Fibroblast of skin of left biceps (primary cell): ENCODE results near the gene ACKR2.
"Not testable (repeated sequence)": the region's sequence is repeated elsewhere in the genome, so short reads cannot be mapped to it uniquely, and the experiment has no call there.

ENCODE experiments used
- DNase-seq, 2 experiments: peaks; one replicate each; pipeline ENCODE4 v3.0.0-alpha.2; 2013; ENCODE audit warnings: low read depth in 2 of 2

Gene ACKR2

DNA sequence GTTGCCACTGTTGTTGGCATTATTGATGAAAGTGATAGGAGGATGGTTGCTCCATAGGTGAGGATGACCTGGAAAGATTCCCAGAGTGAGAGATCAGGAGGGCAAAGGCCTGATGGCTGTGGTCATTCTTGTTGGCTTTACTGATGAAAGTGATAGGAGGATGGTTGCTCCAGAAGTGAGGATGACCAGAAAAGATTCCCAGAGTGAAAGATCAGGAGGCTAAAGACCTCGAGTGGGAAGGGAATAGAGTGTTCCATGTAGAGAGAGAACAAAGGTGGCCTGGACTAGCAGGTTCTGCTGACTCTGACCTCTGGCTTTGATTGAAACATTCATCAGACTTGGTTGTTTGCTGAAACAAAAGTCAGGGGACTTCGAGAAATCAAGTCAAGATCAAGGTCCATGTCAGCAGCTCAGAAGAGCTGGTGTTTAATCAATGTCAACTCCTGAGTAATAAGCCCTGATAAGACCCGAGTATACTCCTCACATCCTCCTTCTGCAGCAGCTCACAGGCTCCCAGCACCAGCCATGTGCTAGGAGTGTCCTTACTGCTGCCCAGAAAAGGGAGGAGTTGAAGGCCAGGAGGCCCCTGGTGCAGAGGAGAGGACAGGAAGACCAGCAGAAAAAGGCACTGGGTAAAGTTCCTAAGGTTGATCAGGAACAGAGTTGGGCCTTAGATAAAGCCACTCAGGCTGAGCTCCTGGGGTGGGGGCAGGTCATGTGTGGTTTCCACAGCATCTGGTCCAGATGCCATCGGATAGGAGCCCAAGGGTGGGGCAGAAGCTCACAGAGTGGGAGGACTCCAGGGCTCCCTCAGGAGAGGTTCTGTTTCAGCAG, 46.5 kb downstream of the ACKR2 start:
- no peak for DNase-seq

DNA sequence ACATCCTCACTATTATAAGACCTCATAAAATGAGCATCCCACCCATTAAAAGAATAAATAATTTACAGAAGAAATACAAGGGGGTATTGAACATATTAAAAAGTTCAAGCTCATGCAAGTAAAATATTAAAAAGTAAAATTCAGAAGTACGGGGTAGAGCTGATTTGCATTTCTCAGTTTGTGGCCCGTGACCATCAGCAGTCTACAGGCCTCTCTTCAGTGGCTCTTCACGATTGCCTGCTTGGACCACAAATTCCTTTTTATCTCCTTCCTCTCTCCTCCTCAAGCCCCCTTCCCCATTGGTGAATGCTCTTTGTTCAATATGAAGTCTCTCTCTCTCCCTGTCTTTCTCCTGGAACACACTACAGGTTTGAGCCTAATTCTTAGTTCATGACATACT, 47.3 kb downstream of the ACKR2 start:
- DNase-seq: no peak

DNA sequence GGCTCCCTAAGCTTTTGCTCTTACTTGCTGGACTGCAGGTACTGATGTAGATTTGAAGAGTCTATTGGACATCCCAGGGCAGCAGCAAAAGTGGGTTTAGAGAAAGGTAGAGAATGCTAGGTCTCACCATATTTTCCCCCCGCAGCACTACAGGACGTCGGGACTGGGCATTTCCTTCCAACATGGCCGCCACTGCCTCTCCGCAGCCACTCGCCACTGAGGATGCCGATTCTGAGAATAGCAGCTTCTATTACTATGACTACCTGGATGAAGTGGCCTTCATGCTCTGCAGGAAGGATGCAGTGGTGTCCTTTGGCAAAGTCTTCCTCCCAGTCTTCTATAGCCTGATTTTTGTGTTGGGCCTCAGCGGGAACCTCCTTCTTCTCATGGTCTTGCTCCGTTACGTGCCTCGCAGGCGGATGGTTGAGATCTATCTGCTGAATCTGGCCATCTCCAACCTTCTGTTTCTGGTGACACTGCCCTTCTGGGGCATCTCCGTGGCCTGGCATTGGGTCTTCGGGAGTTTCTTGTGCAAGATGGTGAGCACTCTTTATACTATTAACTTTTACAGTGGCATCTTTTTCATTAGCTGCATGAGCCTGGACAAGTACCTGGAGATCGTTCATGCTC, 55.2 kb downstream of the ACKR2 start:
- no peak for DNase-seq

DNA sequence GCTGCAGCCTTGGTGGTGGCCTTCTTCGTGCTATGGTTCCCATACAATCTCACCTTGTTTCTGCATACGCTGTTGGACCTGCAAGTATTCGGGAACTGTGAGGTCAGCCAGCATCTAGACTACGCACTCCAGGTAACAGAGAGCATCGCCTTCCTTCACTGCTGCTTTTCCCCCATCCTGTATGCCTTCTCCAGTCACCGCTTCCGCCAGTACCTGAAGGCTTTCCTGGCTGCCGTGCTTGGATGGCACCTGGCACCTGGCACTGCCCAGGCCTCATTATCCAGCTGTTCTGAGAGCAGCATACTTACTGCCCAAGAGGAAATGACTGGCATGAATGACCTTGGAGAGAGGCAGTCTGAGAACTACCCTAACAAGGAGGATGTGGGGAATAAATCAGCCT, 56.0 kb downstream of the ACKR2 start:
- no peak for DNase-seq

DNA sequence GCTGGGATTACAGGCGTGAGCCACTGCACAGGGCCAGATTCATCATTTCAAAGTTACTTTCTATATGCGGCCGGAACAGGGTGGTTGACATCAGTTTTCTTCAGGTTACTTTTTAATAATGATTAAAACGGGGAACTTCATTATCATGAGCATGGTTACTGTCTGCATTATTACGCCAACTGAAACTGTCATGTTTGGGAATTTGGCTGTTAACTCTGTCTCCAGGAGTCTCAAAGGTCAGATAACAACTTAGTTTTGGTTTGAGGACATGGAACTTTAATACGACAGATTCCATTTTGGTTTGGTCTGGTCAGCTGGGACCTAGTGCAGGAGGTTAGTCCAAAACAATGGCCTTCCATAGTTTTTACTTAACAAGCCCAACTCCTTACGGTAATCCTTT, 57.9 kb downstream of the ACKR2 start:
- no peak for DNase-seq

DNA sequence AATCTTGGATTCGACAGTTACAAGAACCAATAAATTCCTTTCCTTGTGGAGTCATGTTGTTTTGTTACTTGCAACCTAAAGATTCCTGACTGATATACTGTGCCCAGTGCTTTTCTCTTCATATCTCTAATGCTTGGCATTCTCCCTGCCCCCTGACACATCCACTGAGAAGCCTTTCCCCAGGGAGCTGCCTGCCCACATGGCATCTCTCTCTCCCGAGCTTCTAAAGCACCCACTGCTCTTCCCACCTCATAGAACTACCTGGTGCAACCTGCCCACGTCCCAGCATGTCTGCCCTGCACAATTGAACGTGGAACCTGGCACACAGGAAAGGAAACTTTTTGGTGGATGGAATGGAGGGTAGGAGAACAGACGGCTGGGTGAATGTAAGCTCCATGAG, 59.6 kb downstream of the ACKR2 start:
- DNase-seq: no peak

DNA sequence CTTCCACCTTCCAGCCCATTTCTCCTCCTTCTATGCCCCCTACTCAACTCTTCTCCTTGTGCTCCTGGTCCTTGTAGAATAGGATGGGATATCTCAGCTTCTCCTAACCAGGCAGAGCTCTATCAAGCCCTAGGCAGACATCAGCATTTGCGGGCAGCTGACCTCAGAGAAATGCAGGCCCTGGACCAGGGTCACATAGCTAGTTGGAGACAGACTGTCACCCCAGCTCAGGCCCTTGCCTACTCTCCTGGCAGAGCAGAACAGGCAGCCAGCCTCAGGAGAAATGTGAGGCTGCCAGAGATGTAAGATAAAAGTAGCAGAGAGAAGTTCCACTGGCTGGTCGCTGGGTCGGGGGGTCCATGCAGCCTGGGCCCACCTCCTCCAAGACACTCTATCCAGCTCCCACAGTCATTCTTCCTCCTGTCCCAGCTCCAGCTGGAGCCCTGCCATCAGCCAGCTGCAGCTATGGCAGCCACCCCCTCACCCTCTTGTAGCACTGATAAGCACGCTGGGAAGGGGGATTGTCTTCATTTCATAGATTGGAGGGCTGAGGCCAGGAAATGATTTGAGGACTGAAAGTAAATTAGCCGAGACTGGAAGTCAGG, 62.4 kb downstream of the ACKR2 start:
- DNase-seq: no peak

DNA sequence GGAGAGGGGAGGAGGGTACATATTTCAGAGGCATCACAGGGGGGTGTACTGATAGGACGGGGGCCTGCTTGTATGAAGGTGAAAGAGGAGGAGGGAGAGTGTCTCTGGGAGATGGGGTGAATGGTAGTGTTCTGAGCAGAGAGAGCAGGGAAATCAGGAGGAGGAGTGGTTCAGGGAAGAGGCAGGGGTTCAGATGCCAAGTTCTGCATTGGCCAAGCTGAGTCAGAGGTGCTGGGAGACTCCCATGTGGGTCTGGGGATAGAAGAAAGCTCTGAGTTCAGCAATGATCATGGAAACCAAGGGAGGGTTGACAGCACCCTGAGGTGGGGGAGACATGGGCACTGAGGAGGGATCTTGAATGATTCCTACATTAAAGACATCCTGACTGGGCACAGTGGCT, 63.5 kb downstream of the ACKR2 start:
- no peak for DNase-seq

DNA sequence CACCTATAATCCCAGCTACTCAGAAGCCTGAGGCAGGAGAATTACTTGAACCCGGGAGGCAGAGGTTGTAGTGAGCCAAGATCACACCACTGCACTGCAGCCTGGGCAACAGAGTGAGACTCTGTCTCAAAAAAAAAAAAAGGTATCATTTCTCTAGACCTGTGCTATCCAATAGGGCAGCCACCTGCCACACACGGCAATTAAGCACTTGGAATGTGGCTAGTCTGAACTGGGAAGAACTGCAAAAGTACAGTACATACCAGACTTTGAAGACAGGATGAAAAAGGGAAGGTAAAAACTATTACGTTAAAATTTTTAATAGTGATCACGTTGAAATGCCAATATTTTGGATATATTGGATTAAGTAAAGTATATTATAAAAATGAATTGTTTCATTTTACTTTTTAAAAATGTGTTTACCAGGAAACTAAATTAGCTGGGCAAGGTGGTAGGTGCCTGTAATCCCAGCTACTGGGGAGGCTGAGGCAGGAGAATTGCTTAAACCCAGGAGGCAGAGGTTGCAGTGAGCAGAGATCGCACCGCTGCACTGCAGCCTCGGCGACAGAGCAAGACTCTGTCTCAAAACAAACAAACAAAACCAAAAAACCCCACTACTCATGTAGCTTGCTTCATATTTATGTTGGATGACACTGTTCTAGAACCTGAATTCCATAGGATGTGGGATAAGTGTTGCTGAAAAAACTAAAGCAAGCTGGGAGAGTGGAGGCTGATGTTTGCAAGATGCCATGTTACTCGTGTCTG, 64.2 kb downstream of the ACKR2 start:
- DNase-seq: no peak

DNA sequence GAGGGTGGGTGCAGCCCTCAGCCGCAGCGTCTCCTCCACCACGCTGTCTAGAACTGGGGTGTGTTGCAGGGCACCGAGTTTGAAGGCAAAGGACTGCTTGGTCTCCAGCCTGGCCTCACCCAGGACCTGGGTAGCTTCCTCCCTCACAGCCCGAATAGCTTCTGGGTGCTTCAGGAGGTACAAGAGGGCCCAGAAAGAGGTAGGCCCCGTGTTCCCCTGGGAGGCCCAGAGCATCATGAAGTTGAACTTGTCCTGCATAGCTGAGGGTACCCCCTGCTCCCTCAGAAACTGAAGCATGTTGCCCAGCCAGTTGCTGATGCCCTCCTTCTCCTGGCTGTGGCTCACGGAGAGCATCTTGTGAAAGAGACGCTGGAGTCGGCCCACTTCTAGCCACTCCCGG, 65.5 kb downstream of the ACKR2 start:
- DNase-seq: no peak

DNA sequence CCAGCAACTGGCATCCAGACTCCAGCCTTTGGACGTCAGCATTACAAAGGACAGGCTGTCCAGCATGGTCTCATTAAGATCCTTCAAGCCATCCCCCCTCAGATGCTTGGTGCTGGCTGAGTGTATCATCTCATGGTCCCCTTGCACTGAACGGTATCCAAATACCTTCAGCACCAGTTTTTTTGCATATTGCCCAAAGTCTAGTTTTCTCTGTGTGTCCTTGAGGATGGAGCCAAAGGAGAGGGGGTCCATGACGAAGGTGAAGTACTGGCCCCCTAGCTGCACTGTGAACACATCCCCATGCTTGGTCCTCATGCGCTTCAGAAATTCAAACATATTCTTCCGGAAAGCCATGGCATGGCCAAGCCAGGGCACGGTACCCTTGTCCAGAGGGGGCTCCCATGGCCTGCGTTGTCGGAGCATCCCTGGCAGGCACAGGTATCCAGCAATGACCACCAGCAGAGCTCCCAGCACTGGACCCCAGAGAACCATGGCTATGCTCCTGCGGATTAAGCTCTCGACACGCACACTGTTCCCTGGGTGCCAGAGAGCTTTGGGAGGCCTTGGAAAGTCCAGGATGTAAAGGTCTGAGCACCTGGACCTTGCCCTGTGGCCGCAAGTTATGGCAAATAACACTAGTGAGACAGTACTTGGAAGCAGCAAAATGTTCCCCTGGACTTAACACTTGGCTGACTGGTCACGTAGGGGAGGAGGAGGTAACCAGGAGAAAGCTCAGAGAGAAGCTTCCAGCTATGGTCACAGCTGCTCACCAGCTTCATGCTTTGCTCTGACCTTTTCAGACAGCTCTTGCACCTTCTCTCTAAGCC, 66.3 kb downstream of the ACKR2 start, which contains the start of gene CYP8B1:
TSS of gene CYP8B1 (minus strand) at position 555 of the 827 bp plus-strand sequence. CDS start at position 492, 63 bp downstream.
- DNase-seq: no peak

DNA sequence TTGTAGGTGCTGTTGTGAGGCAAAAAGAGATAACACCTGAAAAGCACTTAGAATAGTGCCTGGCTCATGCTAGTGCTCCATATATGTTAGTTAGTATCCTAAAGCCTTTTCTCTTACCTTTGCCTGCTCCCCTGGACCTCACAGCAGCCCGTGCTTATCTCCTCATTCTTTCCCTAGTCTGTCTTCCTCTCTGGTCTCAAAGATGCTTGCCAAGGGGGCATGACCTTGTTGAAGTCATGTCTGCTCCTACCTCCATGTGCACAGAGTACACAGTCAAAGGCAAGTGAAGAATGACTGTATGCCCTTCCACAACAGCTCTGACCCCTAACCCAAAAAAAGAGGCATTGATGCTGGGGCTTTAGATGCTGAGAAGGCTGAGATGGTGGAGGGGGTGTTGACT, 67.2 kb downstream of the ACKR2 start:
- DNase-seq: no peak

DNA sequence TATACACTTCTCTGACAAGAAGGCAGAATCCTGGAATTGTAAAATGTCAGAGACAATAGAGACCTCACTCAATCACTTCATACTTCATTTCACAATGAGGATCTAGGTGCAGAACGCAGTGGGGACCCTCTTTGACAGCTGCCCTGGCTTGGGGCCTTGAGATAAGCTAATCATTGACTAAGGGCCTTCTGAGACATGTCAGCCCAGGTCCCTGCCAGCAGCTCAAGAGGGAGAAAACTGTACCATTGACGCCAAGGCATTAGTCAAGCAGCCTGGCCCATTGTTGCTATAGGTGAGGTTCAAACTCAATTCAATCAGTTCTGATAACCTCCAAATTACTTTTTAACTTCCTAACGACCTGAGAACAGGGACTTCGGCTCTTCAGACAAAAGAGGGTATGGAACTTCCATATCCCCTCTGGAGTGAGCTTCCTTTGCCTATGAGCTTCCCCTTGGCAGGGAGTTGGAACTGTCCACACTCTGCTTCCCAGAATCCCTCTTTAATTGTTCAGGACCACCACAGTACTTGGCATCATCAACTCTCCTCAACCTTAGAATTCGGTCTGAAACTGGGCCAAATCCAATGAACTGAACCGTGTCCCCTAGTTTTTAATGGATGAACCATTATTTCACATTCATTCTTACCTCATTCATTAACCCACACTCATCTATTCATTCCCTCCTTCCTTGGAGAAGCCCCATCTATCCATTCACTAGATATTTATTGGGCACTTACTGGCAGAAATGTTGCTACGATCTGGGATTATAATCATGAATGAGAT, 67.9 kb downstream of the ACKR2 start:
- DNase-seq: no peak

DNA sequence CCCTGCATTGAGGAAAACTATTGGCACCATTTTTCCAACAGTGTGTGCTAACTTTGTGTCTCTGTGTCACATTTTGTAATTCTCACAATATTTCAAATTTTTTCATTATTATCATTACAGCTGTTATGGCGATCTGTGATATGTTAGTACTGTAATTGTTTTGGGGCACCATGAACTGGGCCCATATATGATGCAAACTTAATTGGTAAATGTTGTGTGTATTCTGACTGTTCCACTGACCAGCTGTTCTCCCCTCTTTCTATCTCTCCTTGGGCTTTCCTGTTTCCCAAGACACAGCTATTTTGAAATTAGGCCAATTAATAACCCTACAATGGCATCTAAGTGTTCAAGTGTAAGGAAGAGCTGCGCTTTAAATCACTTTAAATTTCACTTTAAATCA, 68.6 kb downstream of the ACKR2 start:
- DNase-seq: no peak

DNA sequence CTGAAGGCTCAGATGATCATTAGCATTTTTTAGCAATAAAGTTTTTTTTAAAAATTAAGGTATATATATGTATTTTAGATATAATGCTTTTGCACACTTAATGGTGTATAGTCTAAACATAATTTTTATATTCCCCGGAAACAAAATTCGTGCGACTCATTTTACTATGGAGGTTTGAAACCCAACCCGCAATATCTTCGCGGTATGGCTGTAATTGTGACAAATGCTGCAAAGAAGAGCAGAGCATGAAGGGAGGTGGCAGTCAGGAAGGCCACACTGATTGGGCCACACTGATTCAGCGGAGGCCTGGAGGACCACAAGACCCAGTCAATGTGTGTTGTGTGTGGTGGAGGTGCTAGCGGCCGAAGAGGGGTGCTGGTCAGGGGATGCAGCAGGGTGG, 70.9 kb downstream of the ACKR2 start:
- no peak for DNase-seq

DNA sequence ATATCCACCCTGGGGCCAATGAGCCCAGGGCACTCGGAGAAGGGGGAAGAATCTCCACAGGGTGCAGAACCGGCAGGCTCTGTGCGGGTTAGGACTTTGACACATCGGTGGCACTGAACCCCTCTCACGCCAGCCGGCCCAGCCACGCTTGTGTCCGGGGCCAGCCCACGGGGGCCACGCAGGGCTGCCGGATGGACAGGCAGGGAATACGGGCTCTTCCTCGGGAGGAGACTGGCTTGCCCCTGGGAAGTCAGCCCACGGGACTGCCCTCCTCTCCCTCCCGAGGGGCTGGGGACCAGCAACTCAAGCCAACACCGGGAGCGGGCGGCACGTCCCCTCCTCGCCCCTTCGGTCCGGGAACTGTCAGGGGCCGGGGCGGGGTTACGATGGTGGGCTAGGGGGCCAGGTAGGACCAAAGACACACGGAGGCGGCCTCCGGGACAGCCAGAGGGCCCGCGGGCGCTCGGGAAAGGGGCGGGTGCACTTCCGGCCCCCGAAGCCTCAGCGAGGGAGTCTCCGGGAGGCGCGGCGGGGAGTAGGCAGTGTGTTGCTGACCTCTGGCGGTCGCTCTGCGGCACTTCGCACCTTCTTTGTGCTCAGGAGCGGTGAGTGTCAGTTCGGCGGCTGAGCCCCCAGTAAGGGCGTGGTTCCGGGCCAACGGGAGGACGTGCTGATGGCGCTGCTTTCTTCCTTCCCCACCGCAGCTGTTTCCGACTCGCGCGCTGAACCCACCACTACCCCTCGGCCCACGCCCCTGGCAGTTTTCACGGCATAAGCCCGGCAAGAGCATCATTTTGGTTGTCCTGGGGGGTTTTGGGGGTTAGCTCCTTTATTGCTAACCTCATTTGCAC, 71.6 kb downstream of the ACKR2 start:
- peak; percentile 47 to 51 for DNase-seq

DNA sequence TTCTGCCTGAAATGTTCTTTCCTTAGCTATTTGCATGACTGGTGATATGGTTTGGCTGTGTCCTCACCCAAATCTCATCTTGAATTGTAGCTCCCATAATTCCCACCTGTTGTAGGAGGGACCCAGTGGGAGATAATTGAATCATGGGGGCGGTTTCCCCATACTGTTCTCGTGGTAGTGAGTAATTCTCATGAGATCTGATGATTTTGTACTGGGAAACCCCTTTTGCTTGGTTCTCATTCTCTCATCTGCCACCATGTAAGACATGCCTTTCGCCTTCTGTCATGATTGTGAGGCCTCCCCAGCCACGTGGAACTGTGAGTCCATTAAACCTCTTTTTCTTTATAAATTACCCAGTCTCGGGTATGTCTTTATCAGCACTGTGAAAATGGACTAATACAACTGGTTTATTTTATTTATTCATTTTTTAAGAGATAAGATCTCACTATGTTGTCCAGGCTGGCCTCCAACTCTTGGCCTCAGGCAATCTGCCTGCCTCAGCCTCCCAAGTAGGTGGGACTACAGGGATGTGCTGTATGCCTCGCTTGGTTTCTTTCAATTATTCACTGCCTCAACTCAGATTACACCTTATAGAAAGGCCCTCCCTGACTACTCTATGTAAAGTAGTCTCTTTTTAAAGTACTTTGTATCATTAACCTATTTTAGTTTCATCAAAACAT, 74.1 kb downstream of the ACKR2 start:
- not testable (repeated sequence) for DNase-seq

DNA sequence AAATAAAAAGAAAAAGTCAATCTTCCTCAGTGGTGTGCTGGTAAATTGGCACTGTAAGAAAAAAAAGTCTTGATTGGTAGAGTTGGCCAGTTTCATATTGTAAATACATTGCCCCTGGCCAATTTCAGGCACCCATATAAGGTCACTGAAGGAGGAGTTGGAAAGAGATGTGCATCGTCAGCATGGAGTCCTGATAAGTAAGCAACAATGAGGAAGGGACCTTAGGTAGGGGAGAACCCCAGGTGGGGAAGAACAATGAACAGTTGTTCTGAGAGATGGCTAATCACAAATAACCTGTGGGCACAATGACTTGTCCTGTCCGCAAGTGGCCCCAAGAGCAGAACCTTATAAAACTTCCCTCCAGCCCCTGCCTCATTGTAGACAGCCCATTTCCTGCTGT, 75.1 kb downstream of the ACKR2 start:
- no peak for DNase-seq

DNA sequence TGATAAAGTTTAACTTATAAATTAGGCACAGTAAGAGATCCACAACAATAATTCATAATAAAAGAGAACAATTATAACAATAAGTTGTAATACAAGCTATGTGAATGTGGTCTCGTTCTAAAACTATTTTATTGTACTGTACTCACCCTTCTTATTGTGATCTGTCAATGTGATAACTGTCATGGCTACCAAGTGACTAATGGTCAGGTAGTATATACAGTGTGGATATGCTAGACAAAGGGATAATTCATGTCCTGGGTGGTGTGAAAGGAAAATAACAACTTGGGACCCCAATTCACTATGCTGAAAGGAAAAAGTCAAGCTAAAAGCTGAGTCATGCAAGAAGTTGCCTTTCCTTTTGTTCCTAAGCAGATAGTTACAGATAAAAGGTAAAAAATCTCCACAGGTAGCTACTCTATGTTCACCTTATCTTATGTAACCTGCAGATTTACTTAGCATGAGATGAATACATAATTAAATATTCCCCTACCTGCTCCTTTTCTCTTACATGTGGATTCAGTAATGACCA, 77.1 kb downstream of the ACKR2 start:
- DNase-seq: no peak
